Stimulated activated CD4-positive, alpha-beta T cell treated with anti-CD3 and anti-CD28 coated beads, TNF-alpha, amount 100 ng/mL, for 4 hours (primary cell): ENCODE data around the gene GARIN3.

Experiments used
- DNase-seq, 3 experiments: peaks; one replicate each; pipeline ENCODE4 v3.0.0-alpha.2; 2020; ENCODE audit warnings: low read depth in 3 of 3

The GARIN3 gene

GRCh38 chr5:157143127-157143971, 22.7 kb downstream of the GARIN3 start:
- no peak for DNase-seq

- DNase-seq = peak; percentile 59 to 86 (median 84)
Observed at GRCh38 chr5:157142317-157143126, 23.5 kb downstream of the GARIN3 start, which contains the start of gene MED7. MED7 (minus strand) TSS chr5:157142865; CDS start chr5:157139431, 3,434 bp downstream.

- no peak for DNase-seq
Observed at GRCh38 chr5:157137691-157138090, 28.4 kb downstream of the GARIN3 start.

GRCh38 chr5:157132281-157132612, 33.8 kb downstream of the GARIN3 start:
- DNase-seq = no peak

- DNase-seq = no peak
Observed at GRCh38 chr5:157130925-157131324, 35.1 kb downstream of the GARIN3 start.

- DNase-seq = no peak
Observed at GRCh38 chr5:157121709-157122108, 44.4 kb downstream of the GARIN3 start.

- no peak for DNase-seq
Observed at GRCh38 chr5:157120102-157120501, 46.0 kb downstream of the GARIN3 start.

GRCh38 chr5:157116483-157116954, 49.5 kb downstream of the GARIN3 start:
- DNase-seq = no peak

GRCh38 chr5:157115502-157115901, 50.6 kb downstream of the GARIN3 start:
- DNase-seq = no peak

GRCh38 chr5:157115012-157115411, 51.1 kb downstream of the GARIN3 start:
- no peak for DNase-seq

- no peak for DNase-seq
Observed at GRCh38 chr5:157113002-157113401, 53.1 kb downstream of the GARIN3 start.
